ENCODE measurements around the gene GATA5.
"Not testable (repeated sequence)": the region's sequence is repeated elsewhere in the genome, so short reads cannot be mapped to it uniquely, and the experiment has no call there.

GATA5 gene

GRCh38 chr20:62504323-62504722 lies 28.5 kb upstream of the GATA5 start:
- DNase-seq (ENCODE audit: low spot score): no peak

- DNase-seq (ENCODE audit: low spot score): no peak
Measured at GRCh38 chr20:62503401-62504178, 27.8 kb upstream of the GATA5 start.

- no peak for DNase-seq (ENCODE audit: low spot score)
Measured at GRCh38 chr20:62502496-62503095, 26.8 kb upstream of the GATA5 start.

DNA sequence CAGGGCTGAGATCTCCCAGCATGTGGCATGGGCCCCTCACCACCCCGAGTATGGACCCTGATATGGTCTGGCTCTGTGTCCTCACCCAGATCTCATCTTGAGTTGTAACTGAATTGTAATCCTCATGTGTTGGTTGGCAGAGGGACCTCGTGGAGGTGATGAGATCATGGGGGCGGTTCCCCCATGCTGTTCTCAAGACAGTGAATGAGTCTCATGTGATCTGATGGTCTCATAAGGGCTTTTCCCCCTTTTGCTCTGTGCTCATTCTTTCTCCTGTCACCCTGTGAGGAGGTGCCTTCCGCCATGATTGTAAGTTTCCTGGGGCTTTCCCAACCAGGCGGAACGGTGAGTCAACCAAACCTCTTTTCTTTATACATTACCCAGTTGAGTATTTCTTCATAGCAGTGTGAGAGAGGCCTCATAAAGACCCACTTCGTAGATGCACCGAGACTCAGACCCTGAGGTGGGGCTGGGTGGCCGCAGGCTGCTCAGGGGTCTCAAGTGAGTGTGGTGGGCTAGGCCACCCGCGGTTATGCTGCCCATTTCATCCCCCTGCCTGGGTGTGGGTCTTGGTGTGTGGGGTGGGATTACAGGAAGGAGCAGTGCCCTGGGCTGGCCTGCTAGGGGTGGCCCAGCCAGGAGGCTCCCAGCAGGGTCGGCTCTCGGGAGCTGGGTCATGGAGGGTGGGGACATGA lies 26.2 kb upstream of the GATA5 start:
- no peak for DNase-seq (ENCODE audit: low spot score)

- DNase-seq (ENCODE audit: low spot score): peak; percentile 53
Measured at GRCh38 chr20:62500237-62500864, 24.6 kb upstream of the GATA5 start.

- no peak for DNase-seq (ENCODE audit: low spot score)
Measured at GRCh38 chr20:62499758-62500236, 24.0 kb upstream of the GATA5 start.

DNA sequence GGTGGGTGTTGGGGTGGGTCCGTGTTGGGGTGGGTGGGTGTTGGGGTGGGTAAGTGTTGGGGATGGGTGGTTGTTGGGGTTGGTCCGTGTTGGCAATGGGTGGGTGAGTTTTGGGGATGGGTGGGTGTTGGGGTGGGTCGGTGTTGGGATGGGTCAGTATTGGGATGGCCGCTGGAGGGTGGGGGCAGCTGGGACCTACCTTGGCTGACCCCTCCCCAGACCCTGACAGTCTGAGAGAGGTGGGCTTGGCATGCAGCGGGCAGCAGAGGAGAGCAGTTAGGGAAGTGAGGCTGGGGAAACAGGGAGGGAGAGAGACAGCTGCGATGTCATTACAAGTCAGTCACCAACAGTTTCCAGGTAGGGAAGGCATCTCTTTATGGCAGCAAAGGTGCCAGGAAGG lies 23.1 kb upstream of the GATA5 start:
- DNase-seq (ENCODE audit: low spot score): no peak

DNA sequence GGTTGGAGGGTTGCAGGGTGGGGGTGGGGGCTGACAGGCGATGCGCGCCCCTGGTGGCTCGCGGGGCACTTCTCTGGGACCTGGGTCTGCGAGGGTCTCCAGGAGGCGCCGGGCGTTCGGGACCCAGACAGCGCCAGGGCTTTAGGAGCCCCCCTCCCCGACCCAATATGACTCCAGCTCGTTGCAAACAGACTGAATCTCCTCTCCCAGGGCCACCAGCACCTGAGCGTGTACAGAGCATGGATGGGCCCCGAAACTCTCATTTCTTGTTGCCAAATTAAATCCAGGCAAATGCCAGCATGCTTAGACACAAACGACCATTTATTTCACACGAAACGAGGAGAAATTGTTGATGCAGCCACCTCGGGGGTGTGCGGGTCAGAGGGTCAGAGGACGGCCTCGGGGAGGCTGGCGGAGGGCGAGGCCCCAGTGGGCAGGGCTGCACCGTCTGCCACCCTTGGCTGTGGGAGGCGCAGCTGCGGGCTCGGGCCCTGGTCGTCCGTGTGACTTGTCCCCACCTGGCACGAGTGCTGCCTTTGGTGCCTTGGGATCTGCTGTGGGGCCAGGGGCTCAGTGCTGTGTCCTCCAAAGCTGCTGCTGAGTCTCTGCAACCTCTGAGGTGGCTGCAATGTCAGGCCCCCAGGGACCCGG lies 20.9 kb upstream of the GATA5 start:
- no peak for DNase-seq (ENCODE audit: low spot score)

DNA sequence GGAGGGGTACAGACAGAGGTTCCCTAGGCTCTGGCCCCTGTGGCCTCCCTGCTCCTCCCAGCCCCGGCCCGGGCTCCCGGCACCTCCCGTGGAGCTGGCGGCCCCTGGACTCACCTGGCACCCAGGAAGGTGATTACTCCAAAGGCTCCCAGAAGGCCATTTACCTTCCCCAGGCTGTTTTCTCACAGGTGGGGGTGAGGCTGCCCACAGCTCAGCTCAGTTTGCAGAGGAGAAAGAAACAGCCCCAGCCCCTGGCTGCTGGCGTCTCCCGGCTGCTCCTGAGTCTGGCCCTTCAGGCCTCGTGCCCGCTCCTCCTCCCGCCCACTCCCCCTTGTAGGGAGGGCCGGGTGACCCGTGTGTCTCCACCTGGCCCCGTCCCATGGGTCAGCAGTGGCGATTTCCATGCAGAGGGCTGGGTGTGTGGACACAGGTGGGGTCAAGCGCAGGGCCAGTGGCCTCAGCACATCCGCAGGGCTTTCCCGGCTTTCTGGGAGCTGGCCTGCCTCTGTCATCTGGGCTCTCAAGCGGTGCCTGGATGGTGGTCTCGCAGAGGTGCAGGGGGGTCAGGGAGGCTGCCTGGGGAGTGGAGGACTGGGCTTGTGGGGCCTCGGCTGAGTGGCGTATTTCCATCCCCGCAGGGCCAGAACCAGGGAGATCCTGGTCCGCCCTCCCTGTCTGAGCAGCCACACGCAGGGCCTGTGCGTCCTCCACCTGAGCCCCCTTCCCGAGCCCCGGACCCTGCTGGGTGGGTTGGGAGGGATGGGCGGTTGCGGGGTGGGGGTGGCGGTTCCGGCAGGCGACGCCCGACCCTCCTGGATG lies 20.2 kb upstream of the GATA5 start:
- no peak for DNase-seq (ENCODE audit: low spot score)

GRCh38 chr20:62494980-62495748 lies 19.4 kb upstream of the GATA5 start:
- no peak for DNase-seq (ENCODE audit: low spot score)

GRCh38 chr20:62494537-62494936 lies 18.7 kb upstream of the GATA5 start:
- no peak for DNase-seq (ENCODE audit: low spot score)

GRCh38 chr20:62493886-62494285 lies 18.1 kb upstream of the GATA5 start:
- DNase-seq (ENCODE audit: low spot score): no peak

- DNase-seq (ENCODE audit: low spot score): no peak
Measured at GRCh38 chr20:62493253-62493885, 17.6 kb upstream of the GATA5 start.

DNA sequence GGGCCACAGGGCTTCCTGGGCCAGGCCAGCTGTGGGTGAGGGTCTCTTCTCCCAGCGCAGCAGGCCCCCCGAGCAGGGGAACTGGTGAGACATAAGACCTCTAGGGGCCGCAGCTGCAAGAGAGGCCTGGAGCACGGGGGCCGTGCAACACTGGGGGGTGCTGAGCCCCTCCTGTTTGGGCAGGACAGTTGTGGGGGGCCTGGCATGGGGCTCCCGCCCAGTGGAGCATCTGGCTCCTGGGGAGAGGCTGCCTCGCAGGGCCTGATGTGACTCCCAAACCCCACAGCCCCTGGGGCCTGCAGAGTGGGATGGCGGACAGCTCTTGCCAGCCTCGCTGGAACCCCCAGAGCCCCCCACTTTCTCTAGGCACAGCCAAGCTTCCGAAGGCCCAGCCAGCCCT lies 16.9 kb upstream of the GATA5 start:
- no peak for DNase-seq (ENCODE audit: low spot score)

DNA sequence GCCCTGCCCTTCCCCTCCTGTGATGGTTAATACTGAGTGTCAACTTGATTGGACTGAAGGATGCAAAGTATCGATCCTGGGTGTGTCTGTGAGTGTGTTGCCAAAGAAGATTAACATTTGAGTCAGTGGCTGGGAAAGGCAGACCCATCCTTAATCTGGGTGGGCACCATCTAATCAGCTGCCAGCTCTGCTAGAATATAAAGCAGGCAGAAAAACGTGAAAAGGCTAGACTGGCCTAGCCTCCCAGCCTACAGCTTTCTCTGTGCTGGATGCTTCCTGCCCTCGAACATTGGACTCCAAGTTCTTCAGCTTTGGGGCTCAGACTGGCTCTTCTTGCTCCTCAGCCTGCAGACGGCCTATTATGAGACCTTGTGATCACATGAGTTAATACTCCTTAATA lies 15.0 kb upstream of the GATA5 start:
- not testable (repeated sequence) for DNase-seq (ENCODE audit: low spot score)

DNA sequence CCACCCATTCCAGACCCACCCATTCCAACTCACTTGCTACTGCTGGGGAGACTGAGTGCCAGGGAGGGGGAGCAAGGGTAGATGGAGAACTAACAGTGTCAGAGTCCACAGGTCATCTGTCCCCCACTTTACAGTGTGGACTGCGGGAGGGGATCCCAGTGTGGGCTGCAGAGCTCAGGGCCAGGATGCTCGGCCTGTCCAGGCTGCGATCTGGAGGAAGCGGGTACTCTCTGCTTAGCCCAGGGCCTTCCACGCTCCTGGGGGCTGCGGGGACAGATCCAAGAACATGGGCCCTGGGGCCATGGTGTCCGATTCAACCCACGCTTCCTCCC lies 14.1 kb upstream of the GATA5 start:
- DNase-seq (ENCODE audit: low spot score): no peak

DNA sequence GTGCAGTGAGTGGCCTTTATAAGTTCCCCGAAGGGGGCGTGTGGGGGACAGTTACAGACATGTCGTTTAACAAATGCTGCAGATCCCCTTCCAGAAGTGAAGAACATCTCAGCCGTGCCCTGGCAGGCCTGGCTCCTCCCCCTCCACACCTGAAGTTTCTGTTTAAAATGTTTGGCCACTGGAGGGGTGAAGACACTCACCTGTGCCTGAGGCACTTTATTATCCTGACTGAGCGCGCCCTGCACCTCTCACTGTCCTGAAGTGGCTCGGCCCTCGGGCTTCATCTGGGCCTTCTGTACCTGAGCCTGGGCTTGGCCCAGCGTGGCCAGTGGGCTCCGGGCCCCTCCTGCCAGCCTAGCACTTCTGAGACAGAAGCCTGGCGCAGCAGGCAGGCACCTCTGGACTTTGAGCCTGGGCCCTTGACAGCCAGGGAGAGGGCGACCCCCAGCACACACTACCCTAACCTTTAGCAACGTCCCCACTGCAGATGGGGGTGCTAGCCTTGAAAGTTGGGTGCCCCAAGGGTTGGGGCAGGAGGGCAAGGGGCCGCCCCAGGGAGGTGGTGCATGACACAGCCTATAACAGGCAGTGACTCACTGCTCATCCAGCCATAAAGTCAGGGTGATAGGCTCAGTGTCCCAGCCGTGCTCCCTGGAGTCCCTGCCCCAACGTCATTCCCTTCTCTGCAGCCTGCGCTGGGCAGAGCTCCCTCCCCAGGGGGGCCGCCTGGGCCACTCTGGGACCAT lies 13.6 kb upstream of the GATA5 start:
- no peak for DNase-seq (ENCODE audit: low spot score)

DNA sequence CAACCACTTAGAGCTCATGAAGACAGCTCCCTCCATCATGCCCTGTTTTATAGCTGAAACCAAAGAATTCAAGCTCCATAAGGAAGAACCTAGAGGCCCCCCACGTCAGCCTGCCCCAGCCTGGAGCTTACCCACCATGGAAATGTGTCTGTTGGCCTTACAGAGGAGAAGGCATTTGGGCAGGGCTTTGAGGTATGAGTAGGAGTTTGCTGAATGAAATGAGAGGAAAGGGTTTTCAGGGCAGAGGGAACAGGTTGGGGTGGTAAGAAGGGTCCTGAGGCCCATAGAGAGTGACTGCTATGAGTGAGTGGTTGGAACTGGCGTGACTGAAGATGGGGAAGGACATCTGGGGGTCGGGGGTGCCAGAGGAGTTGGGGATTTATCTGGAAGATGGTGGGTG lies 12.7 kb upstream of the GATA5 start:
- no peak for DNase-seq (ENCODE audit: low spot score)
